ENCODE results near the gene ZIC2.

The ZIC2 gene

DNA sequence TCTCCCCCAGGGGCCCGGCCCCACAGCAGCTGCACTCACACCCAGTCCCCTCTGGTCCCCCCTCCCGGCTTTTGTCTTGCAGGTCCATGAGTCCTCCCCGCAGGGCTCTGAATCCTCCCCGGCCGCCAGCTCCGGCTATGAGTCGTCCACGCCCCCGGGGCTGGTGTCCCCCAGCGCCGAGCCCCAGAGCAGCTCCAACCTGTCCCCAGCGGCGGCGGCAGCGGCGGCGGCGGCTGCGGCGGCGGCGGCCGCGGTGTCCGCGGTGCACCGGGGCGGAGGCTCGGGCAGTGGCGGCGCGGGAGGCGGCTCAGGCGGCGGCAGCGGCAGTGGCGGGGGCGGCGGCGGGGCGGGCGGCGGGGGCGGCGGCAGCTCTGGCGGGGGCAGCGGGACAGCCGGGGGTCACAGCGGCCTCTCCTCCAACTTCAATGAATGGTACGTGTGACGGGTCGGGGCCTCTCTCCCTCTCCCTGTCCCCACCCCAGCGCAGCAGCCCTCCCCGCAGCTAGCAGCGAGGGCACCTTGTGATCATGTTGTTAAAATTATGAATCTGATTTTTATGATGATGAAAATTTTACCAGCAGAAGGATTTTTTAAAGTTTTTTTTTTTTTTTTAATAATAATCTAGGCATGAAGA lies 3.8 kb downstream of the ZIC2 start:
- Mint-ChIP-seq H3K36me3 (peaks cover 5% of the 10 kb centered on the region), H3K27me3 (peaks cover 47% of the 10 kb centered on the region), H3K4me3 (no peak overlapping the region), H3K27ac (no peak overlapping the region), H3K9me3 (ENCODE audit: low read depth) (peaks cover 3% of the 10 kb centered on the region), H3K4me1 (ENCODE audit: low read depth) (peaks cover 28% of the 10 kb centered on the region)

DNA sequence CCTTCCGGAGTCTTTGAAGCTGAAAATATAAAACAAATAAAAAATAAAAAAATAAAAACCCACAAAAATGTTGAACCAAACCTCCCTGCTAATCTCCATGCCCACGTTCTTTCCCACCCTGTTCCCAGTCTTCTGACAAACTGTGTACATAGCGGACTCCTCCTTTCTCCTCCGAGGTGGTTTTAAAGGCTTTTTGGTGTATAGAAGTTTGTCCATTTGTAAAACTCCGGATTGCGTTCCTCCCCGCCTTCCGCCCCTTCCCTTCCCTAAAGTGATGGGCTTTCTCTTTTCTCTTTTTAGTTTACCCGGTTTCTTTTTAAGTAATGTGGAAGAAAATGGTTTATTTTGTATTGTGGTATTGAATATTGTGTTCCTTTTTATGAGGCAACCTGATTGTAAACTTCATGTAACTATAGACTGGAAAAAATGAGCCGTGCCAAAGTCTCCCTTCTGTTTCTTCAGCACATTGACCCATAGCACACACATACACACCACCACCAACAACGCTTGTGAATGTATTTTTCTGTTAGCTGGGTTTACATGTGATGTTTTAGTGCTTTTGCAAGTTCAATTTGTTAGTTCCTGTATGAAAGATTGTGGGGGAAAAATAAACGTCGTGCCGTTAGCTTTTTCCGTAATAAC lies 4.4 kb downstream of the ZIC2 start:
- H3K27me3 Mint-ChIP-seq: peaks cover 50% of the 10 kb centered on the region

DNA sequence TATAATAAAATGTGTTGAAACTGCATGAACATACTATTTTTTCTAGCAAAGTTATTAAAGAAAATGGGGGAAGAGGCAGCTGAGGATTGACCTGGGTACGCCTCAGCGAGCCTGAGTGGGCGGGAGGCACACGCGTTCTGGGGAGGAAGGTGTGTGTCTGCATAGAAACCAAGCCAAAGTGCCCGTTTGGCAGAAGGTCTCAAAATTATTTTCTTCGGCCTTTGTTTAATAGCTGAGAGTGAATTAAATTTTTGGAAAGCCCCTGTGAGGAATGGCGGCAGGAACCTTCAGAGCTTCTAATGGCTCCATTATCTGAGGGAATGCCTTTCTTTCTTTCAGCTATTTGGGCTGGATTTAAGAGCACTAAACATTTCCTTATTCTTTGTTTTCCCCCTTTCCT lies 5.2 kb downstream of the ZIC2 start:
- no peak overlapping the region for H3K4me3 Mint-ChIP-seq
- peaks cover 50% of the 10 kb centered on the region for H3K27me3 Mint-ChIP-seq
- H3K27ac Mint-ChIP-seq: no peak overlapping the region
- H3K36me3 Mint-ChIP-seq: peaks cover 5% of the 10 kb centered on the region
- H3K4me1 Mint-ChIP-seq (ENCODE audit: low read depth): peaks cover 32% of the 10 kb centered on the region
- peaks cover 3% of the 10 kb centered on the region for H3K9me3 Mint-ChIP-seq (ENCODE audit: low read depth)

More for the DNA sequence above, 4.4 kb downstream of the ZIC2 start:
- H3K9me3 Mint-ChIP-seq (ENCODE audit: low read depth): peaks cover 3% of the 10 kb centered on the region
- H3K36me3 Mint-ChIP-seq: peaks cover 5% of the 10 kb centered on the region
- H3K27ac Mint-ChIP-seq: peak overlapping the region; percentile 66
- H3K4me3 Mint-ChIP-seq: peak overlapping the region; percentile 54
- peaks cover 32% of the 10 kb centered on the region for H3K4me1 Mint-ChIP-seq (ENCODE audit: low read depth)

DNA sequence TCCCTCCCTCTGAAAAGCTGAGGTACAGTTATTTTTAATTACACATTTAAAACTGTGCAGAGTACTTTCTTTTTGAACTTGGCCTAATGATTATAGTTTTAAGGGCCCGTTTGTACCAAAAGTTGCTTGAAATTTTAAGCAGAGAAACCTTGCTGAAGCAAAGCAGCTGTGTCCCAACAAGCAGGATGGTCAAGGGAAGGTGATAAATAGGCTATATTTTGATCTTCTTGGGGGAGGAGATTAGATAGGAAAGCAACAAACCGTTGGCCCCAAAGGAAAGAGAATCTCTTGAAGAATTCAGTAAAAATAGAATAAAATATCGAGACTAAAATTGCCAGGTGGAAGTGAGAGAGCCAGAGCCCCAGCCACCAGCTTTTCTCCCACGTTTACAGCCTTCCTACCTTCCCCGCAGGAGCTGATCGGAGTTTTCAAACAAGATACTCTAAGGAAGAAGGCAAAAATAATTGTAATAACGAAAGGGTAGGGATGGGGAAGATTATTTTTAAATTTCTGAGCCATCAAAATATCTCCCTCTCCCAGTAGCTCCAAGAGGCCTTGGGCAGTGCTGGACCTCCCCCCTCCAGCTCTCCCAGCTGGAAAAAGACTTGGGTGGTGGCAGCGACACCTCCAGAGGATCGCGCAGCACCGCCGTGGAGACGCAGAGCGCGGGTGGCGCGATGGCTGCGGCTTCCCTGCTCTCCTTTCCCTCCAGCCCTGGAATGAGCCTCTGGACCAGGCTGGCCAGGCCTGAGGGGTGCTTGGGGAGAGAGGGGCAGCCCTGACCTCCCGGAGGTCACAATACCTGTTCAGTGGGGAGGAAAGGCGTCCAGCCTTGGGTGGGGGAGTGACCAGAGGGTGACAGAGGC lies 5.8 kb downstream of the ZIC2 start:
- no peak overlapping the region for H3K4me3 Mint-ChIP-seq
- peaks cover 33% of the 10 kb centered on the region for H3K4me1 Mint-ChIP-seq (ENCODE audit: low read depth)
- no peak overlapping the region for H3K27ac Mint-ChIP-seq
- H3K36me3 Mint-ChIP-seq: peaks cover 5% of the 10 kb centered on the region
- peaks cover 52% of the 10 kb centered on the region for H3K27me3 Mint-ChIP-seq
- H3K9me3 Mint-ChIP-seq (ENCODE audit: low read depth): peaks cover 3% of the 10 kb centered on the region

DNA sequence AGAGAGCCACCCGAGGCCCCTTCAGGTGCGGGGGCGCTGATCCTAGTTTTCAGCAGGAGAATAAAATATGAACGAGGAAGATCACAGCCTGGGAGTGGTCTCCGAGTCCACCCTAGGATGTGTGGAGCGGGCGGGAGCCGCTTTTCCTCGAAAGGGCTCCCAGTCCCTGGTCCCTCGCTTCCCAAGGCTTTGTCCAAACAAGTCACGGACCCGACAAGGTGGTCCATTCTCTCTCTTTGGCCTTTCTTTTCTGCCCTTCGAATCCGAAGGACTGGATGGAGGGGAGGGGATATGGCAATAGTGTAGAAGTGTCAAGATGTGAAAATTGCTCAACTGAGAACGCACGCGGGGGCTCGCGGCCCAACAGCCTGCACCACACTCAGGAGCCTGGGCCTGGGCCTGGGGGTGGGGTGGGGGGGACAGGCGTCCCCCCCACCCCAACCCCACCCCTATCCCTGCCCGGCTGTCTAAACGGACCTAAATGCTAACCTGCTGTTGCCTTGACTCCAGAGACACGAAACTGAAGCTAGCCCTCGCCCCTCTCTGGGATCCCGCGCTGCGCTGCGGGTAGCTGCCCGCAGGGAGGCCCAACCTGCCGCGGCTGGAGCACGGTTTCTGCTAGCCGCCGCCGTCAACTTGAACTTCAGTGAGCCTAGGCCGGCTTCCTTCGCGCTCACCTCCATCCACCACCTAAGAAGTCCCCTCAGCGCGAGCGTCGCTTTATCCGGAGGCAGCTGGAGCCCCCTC lies 7.1 kb downstream of the ZIC2 start:
- Mint-ChIP-seq H3K4me1 (ENCODE audit: low read depth) (peaks cover 34% of the 10 kb centered on the region), H3K27ac (peak overlapping the region; percentile 54), H3K4me3 (no peak overlapping the region), H3K36me3 (peaks cover 5% of the 10 kb centered on the region), H3K9me3 (ENCODE audit: low read depth) (peaks cover 3% of the 10 kb centered on the region), H3K27me3 (peaks cover 57% of the 10 kb centered on the region)

DNA sequence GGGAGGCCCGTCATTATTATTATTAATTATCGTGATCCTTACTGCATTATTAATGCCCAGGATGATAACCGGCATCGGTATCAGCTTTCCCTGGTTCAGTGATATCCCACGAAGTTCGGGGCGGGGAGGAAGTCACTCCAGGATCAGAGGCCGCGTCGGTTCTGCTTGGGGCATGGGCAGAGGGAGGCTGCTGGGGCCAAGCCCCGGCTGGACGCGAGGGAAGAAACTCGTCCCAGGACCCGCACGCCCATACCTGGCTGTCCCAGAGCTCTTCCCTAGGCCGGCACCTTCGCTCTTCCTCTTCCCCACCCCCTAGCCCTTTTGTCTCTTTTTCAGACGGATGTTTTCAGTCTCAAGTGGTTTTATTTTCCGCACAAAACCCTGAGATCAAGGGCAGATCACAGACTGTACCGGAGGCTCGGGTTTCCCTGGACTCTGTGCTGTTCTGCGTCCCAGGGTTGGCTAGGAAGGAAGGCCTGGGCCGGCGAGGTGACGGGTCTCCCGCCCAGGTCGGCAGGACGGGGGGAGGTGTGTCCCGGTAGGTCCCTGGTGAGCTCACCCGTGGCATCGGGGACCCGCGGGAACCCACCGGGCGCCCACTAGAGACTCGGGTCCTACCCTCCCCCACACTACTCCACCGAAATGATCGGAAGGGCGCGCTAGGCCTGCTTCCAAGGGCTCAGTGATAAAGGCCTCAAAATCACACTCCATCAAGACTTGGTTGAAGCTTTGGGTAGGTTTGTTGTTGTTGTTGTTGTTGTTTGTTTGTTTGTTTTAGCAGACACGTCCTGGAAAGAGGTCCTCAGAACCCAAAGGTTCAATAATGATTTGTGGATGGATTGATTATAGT lies 7.9 kb downstream of the ZIC2 start:
- Mint-ChIP-seq H3K4me1 (ENCODE audit: low read depth) (peaks cover 29% of the 10 kb centered on the region), H3K27me3 (peaks cover 56% of the 10 kb centered on the region), H3K36me3 (peaks cover 5% of the 10 kb centered on the region), H3K9me3 (ENCODE audit: low read depth) (peaks cover 3% of the 10 kb centered on the region), H3K4me3 (peak overlapping the region; percentile 40), H3K27ac (no peak overlapping the region)

DNA sequence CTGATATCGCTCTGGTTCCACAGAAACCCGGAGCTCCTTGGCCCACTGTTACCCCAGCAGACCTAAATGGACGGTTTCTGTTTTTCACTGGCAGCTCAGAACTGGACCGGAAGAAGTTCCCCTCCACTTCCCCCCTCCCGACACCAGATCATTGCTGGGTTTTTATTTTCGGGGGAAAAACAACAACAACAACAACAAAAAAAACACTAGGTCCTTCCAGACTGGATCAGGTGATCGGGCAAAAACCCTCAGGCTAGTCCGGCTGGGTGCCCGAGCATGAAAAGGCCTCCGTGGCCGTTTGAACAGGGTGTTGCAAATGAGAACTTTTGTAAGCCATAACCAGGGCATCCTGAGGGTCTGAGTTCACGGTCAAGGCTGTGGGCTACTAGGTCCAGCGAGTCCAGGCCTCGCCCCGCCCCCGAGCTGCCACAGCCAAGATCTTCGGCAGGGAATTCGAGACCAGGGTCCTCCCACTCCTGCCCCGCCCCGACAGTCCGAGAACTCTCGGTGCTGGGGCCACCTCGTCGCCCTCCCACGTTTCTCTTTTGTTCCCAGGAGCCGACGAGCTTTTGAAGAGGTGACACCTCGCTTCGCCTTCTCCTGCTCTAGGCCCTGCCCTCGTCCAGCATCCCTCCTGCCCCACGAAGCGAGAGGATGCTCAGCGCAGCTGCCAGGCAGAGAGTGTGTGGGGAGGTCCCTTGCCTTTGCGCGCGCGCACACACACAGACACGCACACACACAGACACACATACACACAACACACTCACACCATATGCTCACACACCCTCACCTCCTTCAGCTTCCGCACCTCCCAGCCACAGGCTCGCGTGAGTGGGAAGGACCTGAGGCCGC lies 8.8 kb downstream of the ZIC2 start:
- H3K36me3 Mint-ChIP-seq: peaks cover 5% of the 10 kb centered on the region
- H3K9me3 Mint-ChIP-seq (ENCODE audit: low read depth): peaks cover 10% of the 10 kb centered on the region
- H3K27me3 Mint-ChIP-seq: peaks cover 64% of the 10 kb centered on the region
- H3K27ac Mint-ChIP-seq: no peak overlapping the region
- peak overlapping the region; percentile 40 for H3K4me3 Mint-ChIP-seq
- peaks cover 27% of the 10 kb centered on the region for H3K4me1 Mint-ChIP-seq (ENCODE audit: low read depth)

DNA sequence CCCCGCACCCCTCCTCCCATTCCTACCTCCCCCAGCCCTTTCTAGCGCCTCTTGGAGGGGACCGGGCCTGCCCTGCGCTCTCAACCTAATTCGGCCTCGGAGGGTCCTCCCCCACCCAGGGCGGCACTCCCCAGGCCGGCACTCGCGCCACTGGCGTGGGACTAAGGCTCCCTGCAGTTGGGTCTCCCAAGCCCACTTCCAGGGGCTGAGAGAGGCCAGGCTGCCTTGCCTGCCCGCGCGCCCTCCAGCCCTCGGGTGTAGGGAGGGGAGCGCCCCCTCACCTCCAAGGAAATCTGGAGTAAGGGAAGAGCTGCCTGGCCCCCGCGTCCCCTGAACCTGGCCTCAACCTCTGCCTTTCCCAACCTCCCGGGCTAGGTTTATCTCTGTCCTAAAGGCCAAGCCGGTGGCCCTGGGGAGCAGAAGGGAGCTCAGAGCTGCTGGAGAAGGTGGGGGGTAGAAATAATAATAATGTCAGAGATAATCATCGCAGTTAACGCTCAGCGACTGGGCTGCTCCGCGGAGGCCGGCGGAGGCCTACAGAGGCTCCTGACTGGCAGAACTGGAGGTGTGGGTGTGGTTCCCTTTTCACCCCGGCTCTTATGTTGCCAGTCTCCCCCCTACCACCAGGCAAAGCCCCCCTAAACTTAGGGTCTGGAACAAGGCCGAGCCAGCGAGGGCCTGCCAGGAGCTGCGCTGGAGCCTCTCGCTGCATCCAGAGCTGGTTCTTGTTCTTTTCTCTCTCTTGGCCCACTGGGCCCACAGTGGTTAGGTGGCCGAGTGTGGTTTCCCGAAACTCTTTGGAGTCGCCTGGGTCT lies 9.6 kb downstream of the ZIC2 start:
- H3K27me3 Mint-ChIP-seq: peaks cover 68% of the 10 kb centered on the region
- peak overlapping the region; percentile 17 for H3K4me3 Mint-ChIP-seq
- peaks cover under 1% of the 10 kb centered on the region for H3K36me3 Mint-ChIP-seq
- H3K9me3 Mint-ChIP-seq (ENCODE audit: low read depth): peaks cover 8% of the 10 kb centered on the region
- no peak overlapping the region for H3K27ac Mint-ChIP-seq
- H3K4me1 Mint-ChIP-seq (ENCODE audit: low read depth): peaks cover 28% of the 10 kb centered on the region

DNA sequence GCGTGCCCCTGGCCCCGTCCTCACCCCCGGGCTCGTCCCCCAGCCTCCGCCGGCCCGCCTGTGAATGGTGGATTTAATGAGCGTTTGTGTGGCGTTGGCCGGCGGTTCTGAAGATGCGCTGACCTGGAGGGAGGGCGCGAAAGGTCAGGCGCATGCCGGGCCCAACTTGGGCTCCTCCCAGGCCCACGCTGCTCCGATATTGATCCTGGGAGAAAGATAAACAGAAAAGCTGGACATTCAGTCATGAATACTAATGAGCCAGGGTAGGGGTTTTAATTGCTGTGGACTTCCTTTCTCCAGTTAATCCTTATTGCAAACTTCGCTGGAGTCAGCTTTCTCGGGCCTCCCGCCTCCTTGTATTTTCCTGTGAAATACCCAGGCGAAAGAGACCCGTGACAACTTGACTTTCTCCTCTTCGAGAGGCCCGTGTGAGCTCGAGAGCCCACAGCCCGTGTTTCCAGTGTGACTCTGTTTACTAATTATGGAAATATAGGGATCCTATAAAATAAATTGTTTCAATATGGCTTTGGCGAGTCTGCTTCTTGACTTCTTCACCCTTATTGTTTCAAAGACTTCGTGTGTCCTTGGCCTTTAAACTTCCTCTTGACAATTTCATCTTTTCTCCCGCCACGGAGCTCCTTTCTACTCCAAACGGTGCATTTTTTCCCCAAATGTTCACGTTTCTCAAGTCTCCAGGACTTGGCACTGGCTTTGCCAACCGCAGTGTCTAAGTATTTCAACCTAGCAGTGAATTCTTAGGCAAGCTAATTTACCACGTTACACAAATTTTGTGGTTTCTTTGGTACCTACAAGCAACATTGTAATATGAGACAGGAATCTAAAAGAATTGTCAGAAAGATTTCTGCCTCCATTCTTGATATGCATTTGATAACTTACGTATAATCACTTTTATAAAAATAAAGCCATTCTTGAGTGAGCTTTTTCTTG lies 10.5 kb downstream of the ZIC2 start:
- peak overlapping the region; percentile 22 for H3K27ac Mint-ChIP-seq
- no peaks in the 10 kb centered on the region for H3K36me3 Mint-ChIP-seq
- peaks cover 7% of the 10 kb centered on the region for H3K9me3 Mint-ChIP-seq (ENCODE audit: low read depth)
- H3K4me1 Mint-ChIP-seq (ENCODE audit: low read depth): peaks cover 27% of the 10 kb centered on the region
- H3K4me3 Mint-ChIP-seq: peak overlapping the region; percentile 10
- peaks cover 67% of the 10 kb centered on the region for H3K27me3 Mint-ChIP-seq

DNA sequence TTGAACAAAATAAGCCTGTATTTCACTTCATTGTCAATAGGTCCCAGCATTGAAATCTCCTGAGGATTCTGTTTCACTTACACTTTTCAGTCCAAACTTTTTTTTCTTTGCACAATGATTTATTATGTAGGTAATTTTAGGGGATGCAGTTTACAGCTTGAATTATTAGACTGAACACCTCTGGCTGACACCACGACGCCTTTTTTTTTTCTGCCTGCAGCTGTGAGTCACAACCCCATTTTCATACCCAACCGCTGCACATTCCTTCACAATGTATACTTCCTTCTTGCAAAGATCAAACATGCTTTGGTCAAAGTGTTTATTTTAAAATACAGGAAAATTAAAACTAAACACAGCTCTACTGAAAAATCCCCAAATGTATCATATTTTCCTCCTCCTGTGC lies 11.4 kb downstream of the ZIC2 start:
- H3K4me1 Mint-ChIP-seq (ENCODE audit: low read depth): peaks cover 27% of the 10 kb centered on the region
- no peaks in the 10 kb centered on the region for H3K36me3 Mint-ChIP-seq
- H3K4me3 Mint-ChIP-seq: no peak overlapping the region
- no peak overlapping the region for H3K27ac Mint-ChIP-seq
- peaks cover 61% of the 10 kb centered on the region for H3K27me3 Mint-ChIP-seq
- peaks cover 7% of the 10 kb centered on the region for H3K9me3 Mint-ChIP-seq (ENCODE audit: low read depth)

DNA sequence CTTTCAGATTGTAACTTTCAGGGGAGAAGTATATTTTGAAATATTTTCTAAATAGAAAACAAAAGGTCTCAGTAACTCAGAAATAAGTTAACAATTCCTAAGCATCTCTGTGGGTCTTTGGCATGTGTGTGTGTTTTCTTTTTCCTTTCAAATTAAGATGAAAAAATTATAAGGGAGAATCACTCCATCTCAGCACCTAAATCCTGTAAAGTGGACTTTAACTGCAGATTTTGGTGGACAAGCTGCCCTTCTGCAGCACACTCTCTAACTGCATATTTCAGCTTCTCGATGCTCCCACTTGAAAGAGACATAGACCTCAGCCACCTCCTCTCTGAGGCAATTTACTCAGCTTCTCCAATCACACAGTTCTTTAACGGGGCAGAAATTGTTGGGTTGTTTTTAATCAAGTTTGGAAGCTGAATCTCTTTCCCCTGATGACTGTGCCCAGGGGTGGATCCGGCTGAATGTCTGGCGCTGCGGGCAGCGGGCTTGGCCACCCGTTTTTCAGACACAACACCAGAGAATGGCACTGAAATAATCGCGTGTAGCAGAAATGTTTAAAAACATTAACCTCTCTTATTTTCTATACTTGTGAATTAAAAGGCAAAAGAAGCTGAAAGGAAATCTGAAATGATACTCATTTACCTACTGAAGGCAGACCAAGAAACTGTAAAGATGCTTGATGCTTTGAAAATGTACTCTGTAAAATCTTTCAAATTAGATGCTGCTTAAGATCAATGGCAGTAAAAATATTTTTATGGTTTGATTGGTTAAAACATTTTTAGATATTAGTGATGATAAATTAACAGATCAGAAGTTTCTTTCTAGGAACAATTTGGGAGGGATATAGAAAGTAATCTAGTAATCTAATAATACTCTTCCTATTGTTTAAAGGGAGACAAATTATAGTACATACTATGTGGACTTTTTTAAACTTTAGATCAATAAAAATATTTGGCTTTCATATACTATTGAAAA lies 12.4 kb downstream of the ZIC2 start:
- no peak overlapping the region for H3K27ac Mint-ChIP-seq

More for the DNA sequence above, 12.4 kb downstream of the ZIC2 start:
- peaks cover 7% of the 10 kb centered on the region for H3K9me3 Mint-ChIP-seq (ENCODE audit: low read depth)
- H3K27me3 Mint-ChIP-seq: peaks cover 66% of the 10 kb centered on the region
- H3K4me1 Mint-ChIP-seq (ENCODE audit: low read depth): peaks cover 27% of the 10 kb centered on the region
- H3K36me3 Mint-ChIP-seq: peaks cover 3% of the 10 kb centered on the region
- H3K4me3 Mint-ChIP-seq: no peak overlapping the region
